HG02571 (cell line): ENCODE data around the gene AP3S1.

ENCODE experiments used
- ATAC-seq: cut with Tn5 transposase; IDR thresholded peaks from one replicate; pipeline ENCODE4 v1.9.1; 2021; ENCODE audit warnings: mild to moderate bottlenecking, moderate library complexity; ENCODE audit not compliant: unreplicated experiment

Gene AP3S1

DNA sequence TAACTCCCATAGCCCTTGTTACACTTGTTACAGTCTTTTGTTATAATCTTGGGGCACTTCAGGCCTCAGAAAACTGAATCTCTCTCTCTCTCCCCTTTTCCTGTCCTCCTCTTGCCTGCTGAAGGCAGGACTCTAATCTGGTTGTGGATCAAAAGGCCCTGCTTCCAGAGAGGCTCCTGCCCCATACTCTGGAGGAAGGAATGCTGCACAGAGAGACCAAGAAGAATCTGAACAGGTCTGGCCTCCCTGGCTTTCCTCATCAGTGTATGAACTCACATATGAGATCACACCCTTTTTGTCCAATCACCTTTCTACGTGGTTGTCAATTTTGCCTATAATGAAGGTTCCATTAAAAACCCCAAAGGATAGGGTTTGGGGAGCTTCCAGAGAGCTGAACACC is 94.3 kb downstream of the AP3S1 start:
- ATAC-seq: no peak

DNA sequence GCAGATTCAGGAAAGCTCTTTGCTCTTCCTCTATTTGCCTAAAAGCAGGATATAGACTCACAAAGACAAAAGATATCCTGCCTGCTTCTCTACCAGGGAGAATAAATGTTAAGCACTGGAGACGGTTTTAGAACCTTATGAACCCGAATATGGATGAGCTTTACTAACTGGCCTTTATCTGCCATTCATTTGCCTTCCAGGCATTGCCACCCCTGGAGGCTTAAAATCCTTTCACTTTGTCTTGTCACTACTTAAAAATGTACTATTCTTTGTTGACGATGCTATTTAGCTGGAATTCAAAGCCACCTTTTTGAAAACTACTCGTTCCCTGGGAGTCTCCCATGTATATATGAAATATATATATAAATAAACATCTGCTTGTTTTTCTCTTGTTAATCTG is 97.3 kb downstream of the AP3S1 start:
- ATAC-seq: no peak

DNA sequence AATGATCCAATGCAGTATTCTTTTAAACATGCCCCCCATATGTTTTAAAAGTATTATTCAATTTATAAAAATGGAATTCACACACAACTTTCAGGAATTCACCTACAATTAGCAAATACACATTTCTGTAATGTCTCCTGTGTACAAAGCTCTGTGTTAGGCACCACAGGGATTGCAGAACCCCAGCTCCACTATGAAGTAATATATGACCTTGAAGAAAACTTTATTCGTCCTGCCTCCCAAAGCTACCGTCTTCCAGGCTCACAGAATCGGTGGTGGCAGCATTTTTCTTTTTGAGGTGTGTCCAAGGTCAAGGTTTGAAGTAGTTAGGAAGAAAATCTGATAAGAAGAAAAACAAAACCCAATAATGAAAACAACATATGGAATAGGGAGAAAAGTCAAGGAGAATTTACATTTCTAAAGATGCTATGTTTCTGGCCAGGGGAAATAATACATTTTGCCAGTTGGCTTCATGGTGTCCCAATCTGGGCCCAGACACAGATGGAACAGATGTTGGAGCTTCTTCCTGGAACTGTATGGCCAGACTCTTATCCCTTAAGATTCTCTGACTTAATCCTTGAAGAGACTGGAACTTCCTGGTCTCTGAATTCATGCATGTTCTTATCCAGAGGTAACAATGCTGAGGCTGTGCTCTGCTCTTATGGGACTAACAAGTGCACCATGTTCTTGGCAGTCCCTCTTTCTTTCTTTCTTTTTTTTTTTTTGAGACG is 98.5 kb downstream of the AP3S1 start:
- no peak for ATAC-seq

DNA sequence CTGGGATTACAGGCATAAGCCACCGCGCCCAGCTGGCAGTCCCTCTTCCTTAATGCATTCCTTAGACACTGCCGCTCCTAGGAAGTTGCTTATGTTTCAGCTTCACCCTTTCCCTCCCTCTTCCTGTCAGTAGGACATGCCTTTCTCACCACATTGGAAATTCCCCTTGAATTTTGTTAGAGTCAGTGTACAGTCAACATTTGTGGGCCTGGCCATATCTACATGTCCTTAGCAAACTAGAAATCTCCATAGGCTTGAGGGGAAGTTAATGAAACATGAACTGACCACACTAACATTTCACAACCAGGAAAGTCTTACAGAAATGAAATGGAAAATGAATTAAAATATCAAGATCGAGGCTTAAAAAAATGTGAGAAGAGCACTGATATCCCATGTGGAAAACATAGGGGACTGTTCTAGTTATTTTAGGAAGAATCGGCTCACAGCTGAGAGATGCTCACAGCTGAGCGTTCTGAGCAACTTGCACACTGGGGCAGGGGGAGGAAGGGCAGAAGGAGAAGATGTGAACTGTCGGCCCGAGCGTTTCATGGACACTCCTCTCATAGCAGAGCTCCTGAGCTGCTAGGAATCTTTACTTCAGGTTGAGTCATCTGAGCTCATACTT is 99.4 kb downstream of the AP3S1 start:
- ATAC-seq: no peak

DNA sequence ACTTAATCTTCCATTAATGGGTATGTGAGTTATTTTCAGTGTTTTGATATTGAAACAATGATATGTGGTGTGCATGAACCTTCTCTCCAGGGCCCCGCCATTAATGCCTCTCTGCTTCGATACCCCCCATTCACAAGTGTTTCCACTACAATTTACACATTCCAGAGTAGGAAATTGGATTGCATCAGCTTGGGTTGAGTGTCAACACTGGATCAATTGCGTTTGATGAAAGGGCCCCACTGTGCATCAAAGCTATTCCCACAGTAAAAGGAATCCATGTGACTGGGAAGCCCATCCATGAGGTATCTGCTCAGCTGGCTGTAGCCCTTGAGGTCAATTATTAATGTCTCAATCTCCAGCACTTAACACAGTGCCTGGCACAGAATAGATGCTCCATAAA is 102.8 kb downstream of the AP3S1 start:
- no peak for ATAC-seq

DNA sequence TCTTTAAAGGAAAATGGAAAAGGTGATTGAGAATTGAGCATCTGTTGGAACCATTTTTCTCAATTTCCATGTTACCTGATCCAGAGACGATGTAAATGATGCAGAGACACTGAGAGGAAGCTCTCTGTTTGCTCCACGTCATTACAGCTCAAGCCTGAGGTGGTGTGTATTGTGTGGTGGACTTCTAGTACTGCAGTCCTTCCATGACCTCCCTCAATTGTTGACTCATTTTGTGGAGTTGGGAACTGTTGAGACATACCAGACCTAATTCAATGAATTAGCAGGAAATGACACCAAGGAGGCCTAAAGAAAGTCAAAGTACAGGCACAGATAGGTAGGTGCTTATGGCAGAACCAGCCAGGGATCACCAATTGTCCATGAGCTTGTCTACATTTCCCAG is 104.9 kb downstream of the AP3S1 start:
- ATAC-seq: no peak

DNA sequence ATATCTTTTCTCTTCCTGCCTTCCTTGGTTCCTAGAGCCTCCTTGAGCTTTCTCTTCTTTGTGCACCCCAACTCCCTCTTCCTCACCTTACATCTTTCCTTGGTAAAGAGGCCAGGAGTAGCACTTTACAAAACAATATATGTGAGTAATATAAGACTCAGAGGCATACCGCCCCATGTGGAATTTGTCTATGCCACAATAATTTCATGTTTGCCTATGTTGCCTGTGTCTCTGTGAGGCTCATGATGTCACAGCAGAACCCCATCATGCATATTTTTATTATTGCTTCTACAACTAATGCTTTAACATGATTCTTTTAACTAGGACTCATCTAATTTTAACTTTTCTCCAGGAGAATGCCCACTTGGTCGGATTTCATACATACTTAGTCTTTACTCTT is 105.5 kb downstream of the AP3S1 start:
- ATAC-seq: no peak

DNA sequence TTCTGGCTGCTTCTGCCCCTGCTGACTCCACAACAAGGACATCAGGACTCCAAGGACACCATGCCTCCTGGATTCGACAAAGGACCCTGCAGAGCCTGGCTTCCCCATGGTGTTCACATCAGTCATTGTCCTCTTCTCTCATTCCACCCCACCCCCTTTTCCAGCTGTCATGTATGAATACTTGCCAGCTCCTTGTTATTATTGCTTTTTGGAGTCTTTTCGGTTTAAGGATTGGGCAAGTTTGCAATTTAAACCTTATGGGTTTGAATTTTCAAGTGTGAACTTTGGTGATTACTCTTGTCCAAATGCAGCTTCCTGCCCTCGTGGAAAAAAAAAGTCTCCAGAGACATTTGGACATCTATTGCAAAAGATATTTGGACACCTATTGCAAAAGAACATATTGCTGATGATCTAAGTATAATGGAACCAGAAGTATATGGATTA is 106.4 kb downstream of the AP3S1 start:
- no peak for ATAC-seq

DNA sequence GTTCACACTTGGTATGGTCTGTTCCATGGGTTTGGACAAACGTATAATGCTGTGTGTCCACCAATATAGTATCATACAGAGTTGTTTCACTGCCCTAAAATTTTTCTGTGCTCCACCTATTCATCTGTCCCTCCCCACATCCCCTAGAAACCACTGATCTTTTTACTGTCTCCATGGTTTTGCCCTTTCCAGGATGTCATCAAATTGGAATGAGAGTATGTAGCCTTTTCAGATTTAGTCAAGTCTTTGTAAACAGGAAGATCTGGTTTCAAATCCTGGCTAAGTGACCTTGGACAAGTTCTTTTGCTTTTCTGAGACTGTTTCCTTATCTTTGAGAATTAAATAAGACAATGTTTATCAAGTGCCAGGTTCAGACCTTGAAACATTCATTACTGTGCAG is 107.4 kb downstream of the AP3S1 start:
- ATAC-seq: no peak

DNA sequence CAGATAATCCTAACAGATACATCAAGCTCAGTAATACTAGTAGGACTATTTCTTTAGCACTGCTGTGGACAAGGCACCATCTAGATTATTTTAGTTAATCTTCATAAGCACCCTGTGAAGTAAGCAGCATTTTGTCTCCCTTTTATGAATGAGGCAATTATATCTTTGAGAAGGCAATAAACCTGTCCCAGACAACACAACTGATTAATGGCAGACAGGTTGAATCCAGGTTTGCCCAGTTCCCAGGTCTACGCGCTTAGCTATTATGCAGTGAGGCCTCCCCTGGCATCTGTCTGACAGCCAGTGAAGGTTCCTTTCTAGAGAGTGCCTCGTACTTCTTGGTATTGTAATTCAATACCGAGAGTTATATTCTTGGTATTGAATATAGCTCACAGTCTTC is 110.9 kb downstream of the AP3S1 start:
- no peak for ATAC-seq

DNA sequence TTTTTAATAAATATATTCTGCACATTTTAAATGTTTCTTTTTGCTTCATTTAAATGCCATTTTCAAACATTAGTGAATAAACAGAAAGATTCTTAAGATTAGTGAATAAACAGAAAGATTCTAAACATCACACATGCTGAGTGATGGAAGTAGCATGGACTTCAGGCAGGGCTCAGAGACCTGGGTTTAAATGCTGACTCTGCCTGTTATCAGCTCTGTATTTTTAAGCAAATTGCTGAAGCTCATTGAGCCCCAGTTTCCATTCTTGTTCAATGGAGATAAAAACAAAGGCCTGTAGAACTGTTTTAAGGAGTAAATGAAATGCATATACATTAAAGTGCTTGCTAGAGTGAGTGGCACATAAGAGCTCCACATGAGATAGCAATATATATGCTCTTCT is 112.4 kb downstream of the AP3S1 start:
- ATAC-seq: no peak

DNA sequence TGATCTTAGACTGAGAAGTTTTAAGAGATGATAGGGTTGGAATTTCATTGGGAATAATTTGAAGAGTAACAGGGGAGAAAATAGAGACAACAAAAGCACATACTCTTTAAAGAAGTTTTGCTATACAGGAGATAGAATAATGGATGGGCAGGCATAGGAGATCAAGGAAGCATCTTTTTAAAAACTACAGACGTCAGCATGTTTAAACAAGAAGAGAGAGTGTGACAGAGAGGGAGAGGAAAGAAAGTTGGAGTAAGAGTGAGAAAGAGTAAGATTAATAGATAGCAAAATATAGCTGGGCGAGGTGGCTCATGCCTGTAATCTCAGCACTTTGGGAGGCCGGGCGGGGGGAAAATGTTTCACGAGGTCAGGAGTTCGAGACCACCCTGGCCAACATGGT is 115.2 kb downstream of the AP3S1 start:
- ATAC-seq: no peak

DNA sequence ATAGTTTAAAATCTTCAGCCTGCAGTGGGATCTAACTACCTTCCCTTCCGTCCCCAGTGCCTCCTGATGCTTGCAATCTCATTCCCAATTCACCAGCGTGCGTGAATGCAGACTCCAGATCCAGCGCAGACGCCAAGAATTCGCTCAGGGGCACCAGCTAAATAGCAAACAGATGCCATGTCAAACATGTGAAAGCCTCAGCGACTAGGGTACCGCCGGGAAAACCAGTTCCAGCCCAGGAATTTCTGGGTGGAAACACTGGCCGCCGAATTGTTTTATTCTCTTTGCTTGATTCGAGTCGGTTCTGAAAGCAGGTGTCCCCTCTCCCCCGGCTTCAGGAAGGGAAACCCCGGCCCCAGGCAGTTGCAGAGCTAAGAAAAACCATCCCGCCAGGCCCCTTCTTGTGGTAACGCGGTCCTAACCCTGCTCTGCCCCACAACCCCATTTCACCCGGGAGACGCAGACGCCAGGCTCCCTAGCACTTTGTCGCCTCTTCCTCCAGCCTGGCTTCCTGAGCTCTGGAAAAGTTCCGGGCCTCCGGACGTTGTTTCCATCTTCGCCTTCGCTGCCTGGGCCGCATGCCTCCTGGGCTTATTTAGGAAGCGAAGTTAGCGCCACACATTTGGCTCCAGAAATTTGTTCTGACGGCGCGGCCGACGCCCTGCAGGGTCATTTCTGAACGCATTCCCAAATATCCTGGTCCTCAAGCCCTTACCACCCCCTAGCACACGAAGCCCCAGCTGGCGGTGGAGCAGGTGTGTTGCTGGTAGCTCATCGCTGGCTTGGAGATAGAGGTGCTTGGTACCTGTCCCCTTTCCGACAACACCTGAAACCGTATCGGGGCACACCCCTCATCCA is 119.9 kb downstream of the AP3S1 start:
- ATAC-seq: no peak

DNA sequence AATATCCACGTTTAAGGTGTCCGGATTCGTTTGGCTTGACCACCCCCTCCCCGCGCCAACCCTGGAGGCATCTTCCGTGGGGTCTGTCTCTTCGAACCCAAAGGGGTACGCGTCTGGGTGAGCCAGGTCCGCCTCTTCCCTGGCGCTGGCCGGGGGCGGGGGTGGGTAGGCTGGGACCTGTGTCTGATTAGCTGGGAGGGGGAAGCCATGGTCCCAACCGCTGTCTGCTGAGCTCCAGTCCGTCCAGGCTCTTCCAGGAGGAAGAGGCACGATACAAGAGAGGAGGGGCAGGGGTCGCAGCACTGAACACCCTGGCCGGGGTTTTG is 120.5 kb downstream of the AP3S1 start, which contains the start of gene LVRN:
TSS of gene LVRN (plus strand) at position 237 of the 326 bp plus-strand sequence. CDS start 143 bp downstream, outside the sequence.
- no peak for ATAC-seq

DNA sequence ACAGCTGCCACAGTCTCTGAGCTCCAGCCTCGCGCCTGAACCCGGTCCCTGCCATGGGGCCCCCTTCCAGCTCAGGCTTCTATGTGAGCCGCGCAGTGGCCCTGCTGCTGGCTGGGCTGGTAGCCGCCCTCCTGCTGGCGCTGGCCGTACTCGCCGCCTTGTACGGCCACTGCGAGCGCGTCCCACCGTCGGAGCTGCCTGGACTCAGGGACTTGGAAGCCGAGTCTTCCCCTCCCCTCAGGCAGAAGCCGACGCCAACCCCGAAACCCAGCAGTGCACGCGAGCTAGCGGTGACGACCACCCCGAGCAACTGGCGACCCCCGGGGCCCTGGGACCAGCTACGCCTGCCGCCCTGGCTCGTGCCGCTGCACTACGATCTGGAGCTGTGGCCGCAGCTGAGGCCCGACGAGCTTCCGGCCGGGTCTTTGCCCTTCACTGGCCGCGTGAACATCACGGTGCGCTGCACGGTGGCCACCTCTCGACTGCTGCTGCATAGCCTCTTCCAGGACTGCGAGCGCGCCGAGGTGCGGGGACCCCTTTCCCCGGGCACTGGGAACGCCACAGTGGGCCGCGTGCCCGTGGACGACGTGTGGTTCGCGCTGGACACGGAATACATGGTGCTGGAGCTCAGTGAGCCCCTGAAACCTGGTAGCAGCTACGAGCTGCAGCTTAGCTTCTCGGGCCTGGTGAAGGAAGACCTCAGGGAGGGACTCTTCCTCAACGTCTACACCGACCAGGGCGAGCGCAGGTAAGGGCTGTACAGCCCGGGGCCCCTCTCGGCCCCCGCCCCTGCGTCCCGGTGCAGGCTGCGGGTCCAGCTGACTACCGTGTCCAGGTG is 121.0 kb downstream of the AP3S1 start:
- no peak for ATAC-seq

DNA sequence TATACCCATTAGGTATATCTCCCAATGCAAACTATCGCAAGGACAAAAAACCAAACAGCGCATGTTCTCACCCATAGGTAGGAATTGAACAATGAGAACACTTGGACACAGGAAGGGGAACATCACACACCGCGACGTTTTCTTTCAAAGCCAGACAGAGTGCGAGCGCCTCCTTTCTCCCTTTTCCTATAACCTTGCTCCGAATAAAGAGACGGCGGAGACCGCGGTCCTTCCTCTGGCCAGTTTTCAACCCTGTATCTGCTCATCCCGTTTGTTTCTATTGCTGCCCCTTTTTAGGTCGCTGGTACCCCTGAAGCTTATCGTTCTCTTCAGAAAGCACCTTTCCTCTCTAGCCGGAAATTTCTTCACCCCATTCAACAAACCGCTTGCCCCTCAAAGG is 121.8 kb downstream of the AP3S1 start:
- ATAC-seq: no peak
